Activated T-helper 1 cell treated with anti-CD3 and anti-CD28 coated beads, Interleukin-2, amount 50 U/mL, for 16 hours (primary cell): Measurements from ENCODE around the gene TAF8.

Experiments
- DNase-seq, 2 donors: peaks; one replicate each; pipeline ENCODE4 v3.0.0-alpha.2; 2020; ENCODE audit warnings: low read depth in 1 of 2, low spot score in 1 of 2

Gene TAF8

DNA sequence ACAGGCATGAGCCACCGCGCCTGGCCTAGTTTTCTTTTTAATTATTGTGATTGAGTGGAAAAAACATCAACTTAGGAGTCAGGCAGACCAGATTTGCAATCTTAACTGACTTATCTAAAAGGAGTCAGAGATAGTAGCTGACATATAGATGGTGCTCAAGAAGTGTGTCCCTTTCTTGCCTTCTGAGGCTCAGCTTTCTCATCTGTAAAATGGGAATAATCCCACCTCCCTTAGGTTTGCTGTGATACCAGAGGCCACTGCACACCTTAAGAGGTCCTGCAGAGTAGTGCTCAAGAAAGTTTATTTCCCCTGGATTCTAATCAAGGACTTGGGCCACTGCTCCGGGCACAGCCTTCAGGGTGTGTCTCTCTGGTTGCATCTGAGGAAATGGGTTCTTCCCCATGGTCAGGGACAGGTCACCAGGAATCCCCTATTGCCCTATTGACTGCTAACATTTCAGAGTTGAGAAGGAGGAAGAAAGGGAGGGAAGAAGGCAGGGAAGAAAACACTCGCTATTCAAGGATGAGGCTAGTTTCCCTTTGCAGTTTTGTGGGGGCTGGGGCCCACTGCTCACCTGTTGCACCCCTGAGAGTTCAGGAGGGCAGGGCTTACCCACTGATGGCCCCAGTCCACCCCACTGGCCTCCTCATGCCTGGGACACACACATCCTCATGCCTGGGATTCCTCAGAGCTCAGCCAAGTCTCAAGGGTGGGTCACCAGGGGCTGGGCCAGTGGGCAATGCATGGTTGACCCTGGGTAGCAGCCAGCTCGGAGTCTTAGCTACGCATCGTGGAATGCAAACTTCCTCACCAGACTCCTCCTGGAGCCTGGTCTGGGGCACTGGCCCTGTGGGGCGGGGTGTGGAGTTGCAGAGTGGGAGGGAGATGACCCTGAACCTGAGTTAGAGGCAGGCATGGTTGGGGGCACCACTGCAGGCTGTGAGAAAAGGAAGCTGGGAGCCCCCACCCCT lies 70.9 kb downstream of the TAF8 start:
- DNase-seq, result no peak

DNA sequence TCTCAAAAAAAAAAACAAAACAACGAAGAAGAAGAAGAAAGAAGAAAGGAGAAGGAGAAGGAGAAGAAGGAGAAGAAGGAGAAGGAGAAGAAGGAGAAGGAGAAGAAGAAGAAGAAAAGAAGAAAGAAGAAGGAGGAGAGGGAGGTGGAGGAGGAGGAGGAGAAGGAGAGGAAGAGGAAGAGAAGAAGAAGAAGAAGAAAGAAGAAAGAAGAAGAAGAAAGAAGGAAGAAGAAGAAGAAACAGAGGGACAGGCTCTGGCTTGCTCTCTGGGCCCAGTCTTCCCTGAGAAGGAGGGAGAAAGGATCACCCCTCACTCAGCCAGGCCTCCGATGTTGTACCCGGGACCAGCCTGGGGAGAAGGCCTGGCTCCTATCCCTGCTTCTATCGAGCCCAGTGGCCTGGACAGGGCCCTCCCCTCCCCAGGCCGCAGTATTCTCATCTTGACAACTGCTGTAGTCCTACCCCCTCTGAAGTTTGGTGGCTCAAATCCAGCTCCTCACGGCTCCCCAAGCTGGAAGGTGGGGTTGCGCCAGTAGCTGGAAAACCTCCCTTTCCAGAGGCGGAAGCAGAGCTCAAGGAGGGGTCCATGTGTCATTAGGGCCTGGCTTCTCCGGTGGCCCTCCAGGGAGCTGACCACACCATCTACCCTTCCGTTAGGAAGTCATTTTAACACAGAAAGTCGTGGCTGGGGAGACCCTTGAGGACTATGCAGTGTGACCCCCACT lies 73.2 kb downstream of the TAF8 start:
- no peak for DNase-seq

DNA sequence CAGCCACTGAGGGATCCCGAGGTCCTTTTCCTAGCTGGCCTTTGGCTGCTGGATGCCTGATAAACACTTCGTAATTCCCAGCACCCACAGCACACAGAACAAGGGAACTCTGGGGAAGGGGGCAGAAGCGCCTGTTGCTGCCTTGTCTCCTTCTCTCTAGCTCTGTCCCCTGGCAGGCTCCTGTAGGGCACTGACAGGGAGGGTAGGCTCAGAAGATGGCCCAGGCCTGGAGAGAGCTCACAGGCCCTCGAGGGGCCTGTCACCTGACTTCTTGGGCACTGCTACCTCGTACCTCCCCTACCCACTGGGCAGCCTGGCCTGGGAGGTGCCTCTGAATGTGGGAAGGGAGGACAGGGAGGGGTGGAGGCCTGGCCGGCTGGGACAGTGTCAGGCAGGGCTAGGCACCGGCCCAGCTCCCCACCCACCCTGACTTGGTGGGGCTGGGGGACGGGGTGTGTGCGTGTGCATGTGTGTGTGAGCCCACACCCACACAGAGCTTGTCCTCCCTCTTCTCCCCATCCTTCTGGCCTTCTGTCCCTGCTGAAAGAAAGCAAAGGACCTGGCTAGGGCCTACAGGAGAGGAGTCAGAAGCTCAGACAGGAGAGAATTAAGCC lies 74.0 kb downstream of the TAF8 start:
- DNase-seq, result no peak

DNA sequence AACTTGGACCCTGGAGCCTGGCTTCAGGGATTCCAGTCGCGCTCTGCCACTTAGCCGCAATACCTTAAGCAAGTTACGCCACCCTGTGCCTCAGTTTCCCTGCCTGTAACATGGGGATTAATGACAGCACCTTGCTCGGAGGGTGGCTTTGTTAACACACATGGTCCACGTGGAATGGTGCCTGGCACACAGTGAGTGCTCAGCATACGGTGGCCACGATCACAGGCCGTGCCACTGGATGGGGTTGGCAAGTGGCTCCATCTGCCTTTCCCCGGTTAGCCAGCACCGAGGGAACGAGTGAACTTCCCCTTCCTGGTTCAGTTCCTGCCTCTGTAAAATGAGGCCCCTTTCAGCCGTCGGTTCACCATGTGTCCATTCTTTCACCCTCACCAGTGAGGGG lies 74.9 kb downstream of the TAF8 start:
- no peak for DNase-seq

DNA sequence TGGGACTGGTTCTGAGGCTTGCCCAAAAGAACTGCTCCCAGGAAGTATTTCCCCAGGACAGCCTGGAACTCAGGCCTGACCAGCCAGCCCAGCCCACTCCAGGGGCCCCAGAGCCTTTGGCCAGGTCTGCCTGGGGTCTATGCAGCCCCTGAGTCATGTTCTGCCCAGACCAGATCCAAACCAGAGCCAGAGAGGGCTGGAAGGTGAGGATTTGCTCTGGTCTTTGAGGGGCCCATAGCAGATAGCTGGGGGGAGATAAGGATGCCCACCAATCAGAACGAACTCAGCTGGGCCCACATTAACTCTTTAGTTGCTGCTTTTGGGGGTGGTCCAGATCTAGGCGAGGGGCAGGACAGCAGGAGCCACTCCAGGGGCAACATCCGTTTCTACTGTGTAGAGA lies 75.3 kb downstream of the TAF8 start:
- no peak for DNase-seq

DNA sequence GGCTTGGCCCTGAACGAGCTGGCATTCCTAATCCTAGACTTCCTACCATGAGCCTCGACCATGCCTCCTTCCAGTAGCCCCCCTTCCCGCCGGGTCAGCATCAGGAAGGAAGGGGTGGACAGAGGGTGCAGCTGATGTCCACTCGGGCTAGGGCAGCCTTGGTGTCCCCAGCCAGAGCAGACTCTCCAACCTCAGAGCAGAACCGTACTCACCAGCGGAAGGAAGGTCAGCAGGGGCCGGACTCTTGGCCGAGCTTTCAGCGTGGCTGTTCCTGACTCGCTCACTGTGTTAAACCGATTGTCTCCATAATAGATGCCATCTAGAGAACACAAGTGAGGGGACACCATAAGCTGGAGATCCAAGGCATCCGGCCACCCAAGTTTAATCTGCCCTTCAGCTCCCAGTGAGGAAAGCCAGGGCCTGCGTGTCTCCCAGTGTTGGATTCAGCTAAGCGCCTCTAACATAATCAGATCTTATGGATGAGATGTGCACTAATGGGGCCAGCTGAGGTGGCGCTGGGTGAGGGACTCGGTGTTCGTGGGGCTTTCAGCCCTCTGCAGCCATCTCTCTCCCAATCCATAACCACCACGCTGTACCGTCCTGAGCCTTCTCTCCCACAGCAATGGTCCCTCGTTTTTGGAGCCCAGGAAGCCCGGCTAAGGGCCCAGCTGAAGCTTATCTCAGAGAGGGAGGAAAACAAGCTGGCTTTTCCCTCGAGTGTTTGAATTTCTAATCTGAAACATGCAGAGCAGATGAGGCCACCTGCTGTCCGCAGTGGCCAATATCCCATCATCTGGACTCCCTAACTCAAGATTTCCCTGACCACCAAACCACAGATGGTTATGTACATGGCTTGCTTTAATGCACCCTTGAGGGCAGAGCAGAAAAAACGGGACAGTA lies 78.4 kb downstream of the TAF8 start:
- no peak for DNase-seq

DNA sequence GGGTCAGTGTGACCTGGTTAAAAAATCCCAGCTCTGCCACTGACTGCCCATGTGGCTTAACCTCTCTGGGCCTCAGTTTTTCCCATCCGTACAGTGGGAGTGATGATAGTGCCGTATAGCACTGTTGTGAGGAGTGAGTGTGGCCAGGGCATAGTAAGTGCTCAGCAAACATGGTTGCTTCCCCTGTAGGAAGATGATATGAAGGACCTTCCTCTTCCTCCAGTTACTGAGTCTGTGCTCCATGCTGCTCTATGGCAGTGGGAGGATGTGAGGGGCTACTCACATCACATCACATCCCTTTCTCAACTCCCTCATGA lies 79.0 kb downstream of the TAF8 start:
- DNase-seq, result no peak

DNA sequence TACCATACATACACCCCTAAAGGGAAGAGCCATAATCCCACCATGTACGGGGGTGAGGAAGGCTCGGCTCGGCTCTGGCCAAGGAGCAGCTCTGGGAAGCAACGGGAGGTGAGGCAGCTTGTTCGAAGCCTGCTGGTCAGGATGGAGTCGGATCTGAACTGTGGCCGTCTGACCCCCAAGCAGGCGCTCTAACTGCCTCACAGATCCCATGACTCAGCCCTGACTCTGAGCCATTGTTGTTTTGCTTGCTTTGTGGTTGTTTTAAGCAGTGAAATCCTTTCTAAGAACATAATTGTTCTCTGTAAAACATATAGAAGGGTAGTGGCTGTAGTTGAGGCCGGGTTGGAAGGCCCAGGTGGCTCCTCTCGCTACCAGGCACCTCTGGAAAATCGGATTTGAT lies 81.2 kb downstream of the TAF8 start:
- no peak for DNase-seq

DNA sequence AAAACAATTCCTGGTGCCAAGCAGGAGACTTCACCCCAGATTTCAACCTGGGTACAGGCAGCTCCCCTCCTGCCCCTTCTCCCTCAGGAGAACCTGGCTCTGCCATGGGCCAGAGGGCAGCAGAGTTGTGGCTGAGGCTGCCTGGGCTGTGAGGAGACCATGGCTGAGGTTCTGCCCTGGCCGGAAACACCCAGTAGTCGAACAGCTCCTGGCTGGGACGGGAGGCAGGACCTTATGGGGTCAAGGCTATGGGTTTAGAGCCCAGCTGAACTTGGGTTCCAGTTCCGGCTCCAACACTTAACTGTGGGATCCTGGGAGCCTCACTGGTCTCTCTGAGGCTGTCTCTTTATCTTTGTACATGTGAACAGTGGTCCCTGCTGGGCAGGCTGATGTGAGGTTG lies 83.6 kb downstream of the TAF8 start:
- DNase-seq, result no peak

DNA sequence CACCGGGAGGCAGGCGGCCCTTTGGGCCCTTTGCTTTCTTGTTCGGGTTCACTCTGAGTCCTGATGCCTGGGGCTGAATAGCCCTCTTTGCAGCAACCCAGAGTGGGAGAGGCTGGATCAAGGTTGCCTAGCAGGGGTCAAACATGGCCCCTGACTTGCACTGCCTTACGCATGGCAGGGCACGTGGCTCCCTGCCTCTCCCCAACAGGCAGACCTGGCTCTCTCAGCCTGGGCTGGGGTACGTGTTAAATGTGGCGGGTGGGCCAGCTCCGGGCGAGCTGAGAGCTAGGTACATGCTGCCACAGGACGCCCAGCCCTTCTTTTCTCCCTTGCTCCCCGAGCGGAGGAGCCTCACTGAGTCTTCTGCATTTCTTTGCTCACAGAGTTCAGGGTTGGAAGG lies 84.8 kb downstream of the TAF8 start:
- no peak for DNase-seq

DNA sequence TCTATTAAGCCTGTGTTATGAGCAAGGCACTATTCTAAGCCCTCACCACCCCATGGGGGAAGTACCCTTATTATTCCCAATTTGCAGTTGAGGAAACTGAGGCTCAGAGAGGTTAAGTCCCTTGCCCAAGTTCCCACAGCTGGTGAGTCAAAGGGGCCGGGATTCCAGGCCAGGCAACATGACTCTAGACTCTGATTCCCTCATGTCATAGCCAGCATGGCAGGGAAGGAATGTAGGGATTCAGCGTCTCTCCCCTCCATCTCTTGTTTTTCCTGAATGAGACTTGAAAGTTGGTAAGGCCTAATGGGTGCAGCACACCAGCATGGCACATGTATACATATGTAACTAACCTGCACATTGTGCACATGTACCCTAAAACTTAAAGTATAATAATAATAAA lies 85.4 kb downstream of the TAF8 start:
- DNase-seq, result no peak

DNA sequence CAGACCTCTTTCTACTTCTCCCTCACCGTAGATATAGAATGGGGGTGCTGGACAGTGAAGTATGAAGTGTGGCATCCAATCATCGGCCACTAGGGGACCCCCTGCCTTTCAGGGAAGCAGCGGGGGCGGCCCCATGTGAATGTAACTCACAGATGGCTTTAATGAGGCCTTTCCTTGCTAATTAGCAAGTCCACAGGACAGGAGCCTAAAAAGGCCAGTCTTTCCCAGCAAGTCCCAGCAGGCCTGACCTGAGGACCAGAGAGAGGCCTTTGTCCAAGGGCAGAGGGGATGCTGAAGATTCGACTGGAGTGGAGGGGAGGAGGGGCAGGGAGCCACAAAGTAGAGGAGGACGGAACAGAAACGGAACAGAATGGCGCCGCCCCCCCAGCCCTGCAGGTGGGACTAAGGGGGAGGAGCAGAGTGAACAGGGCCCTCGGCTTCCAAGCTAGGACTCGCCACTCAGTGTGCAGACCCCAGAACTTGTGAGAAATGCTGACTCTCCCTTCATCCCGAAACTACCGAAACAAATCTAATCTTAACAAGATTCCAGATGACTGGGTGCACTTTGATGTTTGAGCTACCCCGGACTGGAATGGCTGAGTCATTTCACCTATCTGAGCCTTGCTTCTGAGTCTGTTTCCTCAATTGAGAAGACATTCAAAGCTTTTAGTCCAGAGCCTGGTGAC lies 86.3 kb downstream of the TAF8 start:
- no peak for DNase-seq
